K562 (cell line): ENCODE results near the gene UBAP2.

Source experiments
- BRD4 ChIP-seq: fragments of 200-600 bp; sonication (generic); IDR thresholded peaks from 2 replicates; pipeline ENCODE4 v1.6.1; 2017; ENCODE audit warnings: inconsistent platforms
- CBX8 ChIP-seq: fragments of 200-600 bp; sonication (generic); IDR thresholded peaks from 2 replicates; pipeline ENCODE4 v1.6.1; 2012; ENCODE audit warnings: borderline replicate concordance, mixed run types, low read depth, mild to moderate bottlenecking, moderate library complexity, mixed read lengths, low read length, control low read depth, inconsistent platforms; ENCODE audit not compliant: poor library complexity, severe bottlenecking; ENCODE audit errors: extremely low read depth
- CREB5 ChIP-seq: fragments of 250-450 bp; sonication (Bioruptor Pico); IDR thresholded peaks from 2 replicates; pipeline ENCODE4 v1.5.0; 2020; ENCODE audit warnings: mild to moderate bottlenecking
- CTCF ChIP-seq, 3 experiments: IDR thresholded peaks in 2 of 3; conservative IDR thresholded peaks in 1 of 3; 2 replicates each; pipeline ENCODE4 v1.5.1; 2011 to 2012; ENCODE audit warnings: low read length in 3 of 3, mild to moderate bottlenecking in 3 of 3, control low read depth in 2 of 3, improper control_type of control experiment in 1 of 3, inconsistent platforms in 1 of 3, low read depth in 1 of 3, mixed read lengths in 1 of 3, moderate library complexity in 1 of 3; ENCODE audit not compliant: insufficient read depth in 2 of 3
- EZH2 ChIP-seq: IDR thresholded peaks from 2 replicates; pipeline ENCODE4 v1.6.1; 2012; ENCODE audit warnings: low read depth, mild to moderate bottlenecking, inconsistent platforms, low read length, borderline replicate concordance
- HNRNPL ChIP-seq: fragments of 200-400 bp; formaldehyde crosslinking; IDR thresholded peaks from 2 replicates; pipeline ENCODE4 v1.6.1; 2017; ENCODE audit warnings: low read depth, mild to moderate bottlenecking, low read length
- JUND ChIP-seq, 2 experiments: IDR thresholded peaks; 2 replicates in 1 of 2; 3 replicates in 1 of 2; pipeline ENCODE4 v1.6.1; 2011; ENCODE audit warnings: borderline replicate concordance in 2 of 2, low read depth in 2 of 2, low read length in 2 of 2, improper control_type of control experiment in 1 of 2, missing biosample characterization in 1 of 2, missing genetic modification characterization in 1 of 2, missing genetic modification reagents in 1 of 2
- MXD1 ChIP-seq: fragments of 250-450 bp; sonication (Bioruptor Pico); IDR thresholded peaks from 2 replicates; pipeline ENCODE4 v1.8.0; 2021; ENCODE audit warnings: borderline replicate concordance, mild to moderate bottlenecking, moderate library complexity; ENCODE audit not compliant: poor library complexity, severe bottlenecking
- NEUROD1 ChIP-seq: fragments of 150-350 bp; IDR thresholded peaks from 2 replicates; pipeline ENCODE4 v1.6.1; 2014; ENCODE audit warnings: borderline replicate concordance, low read length, low read depth; ENCODE audit not compliant: partially characterized antibody
- PHB2 ChIP-seq: fragments of 450-650 bp; IDR thresholded peaks from 2 replicates; pipeline ENCODE4 v1.6.1; 2017; ENCODE audit warnings: low read depth
- POLR2AphosphoS5 ChIP-seq: IDR thresholded peaks from 2 replicates; pipeline ENCODE4 v1.6.1; 2011; ENCODE audit warnings: mild to moderate bottlenecking, low read depth, low read length, moderate library complexity; ENCODE audit not compliant: control insufficient read depth, insufficient read depth
- TFAP4 ChIP-seq: sonication (generic); formaldehyde crosslinking; IDR thresholded peaks from 2 replicates; pipeline ENCODE4 v1.8.0; 2022; ENCODE audit warnings: missing genetic modification reagents, mild to moderate bottlenecking, moderate library complexity, borderline replicate concordance
- YY1 ChIP-seq, 3 experiments: IDR thresholded peaks; 2 replicates each; pipeline ENCODE4 v1.6.1; 2011; ENCODE audit warnings: low read length in 2 of 3, mild to moderate bottlenecking in 2 of 3, moderate library complexity in 2 of 3, borderline replicate concordance in 1 of 3, control low read depth in 1 of 3, low read depth in 1 of 3; ENCODE audit not compliant: insufficient read depth in 3 of 3, insufficient replicate concordance in 2 of 3, control insufficient read depth in 1 of 3, insufficient read length in 1 of 3; ENCODE audit errors: extremely low read depth in 1 of 3
- ZNF384 ChIP-seq: IDR thresholded peaks from 2 replicates; pipeline ENCODE4 v1.6.1; 2012; ENCODE audit warnings: low read depth, low read length, improper control_type of control experiment

- TF ChIP-seq ZNF384 (no peak), JUND (IDR thresholded peaks at IDR 0.05; ENCODE audit: borderline replicate concordance, low read depth, low read length) (no peak), JUND (tag; IDR thresholded peaks at IDR 0.05; ENCODE audit: borderline replicate concordance, low read depth, low read length) (no peak), CREB5 (CRISPR knock-in tag) (no peak), CTCF (IDR thresholded peaks at IDR 0.05 in 2 of 3, conservative IDR thresholded peaks at IDR 0.05 in 1 of 3; ENCODE audit: insufficient read depth in 2 of 3, low read depth in 1 of 3, low read length in 3 of 3) (no peak), POLR2AphosphoS5 (no peak), TFAP4 (CRISPR knock-in tag) (no peak), EZH2 (no peak), NEUROD1 (no peak), CBX8 (no peak), YY1 (IDR thresholded peaks at IDR 0.05; ENCODE audit: borderline replicate concordance in 1 of 3, control insufficient read depth in 1 of 3, extremely low read depth in 1 of 3, insufficient read depth in 3 of 3, insufficient read length in 1 of 3, insufficient replicate concordance in 2 of 3, low read depth in 1 of 3, low read length in 2 of 3) (no peak), BRD4 (no peak), MXD1 (CRISPR knock-in tag) (no peak), HNRNPL (no peak), PHB2 (no peak)
Observed at GRCh38 chr9:33893861-33894260, 154.8 kb downstream of the UBAP2 start.
